CD4-positive, CD25-positive, alpha-beta regulatory T cell (primary cell): ENCODE results near the gene LSP1. TPM values are rescaled to one million over a fixed set of nuclear protein-coding genes. Genes with fewer than 3 reads are reported as not detected.
"Not testable (repeated sequence)": the region's sequence is repeated elsewhere in the genome, so short reads cannot be mapped to it uniquely, and the experiment has no call there.

Experiments
- ATAC-seq, 2 donors: fragments of 150-1000 bp; cut with Tn5 transposase; one replicate each; pipeline ENCODE4 v1.10.0; 2021; ENCODE audit warnings: low read depth in 2 of 2, moderate number of reproducible peaks in 2 of 2, moderate library complexity in 1 of 2
- DNase-seq, 3 donors: peaks; one replicate each; pipeline versions ENCODE4 v3.0.0 to v3.0.0-alpha.2; 2012 to 2022; ENCODE audit warnings: mixed read lengths in 1 of 3
- H3K27ac ChIP-seq: one replicate; pipeline ENCODE4 v1.7.0; 2013; ENCODE audit warnings: mild to moderate bottlenecking, low read length; ENCODE audit not compliant: insufficient read depth, poor library complexity, severe bottlenecking
- H3K27me3 ChIP-seq: one replicate; pipeline ENCODE4 v1.7.0; 2013; ENCODE audit warnings: low read length; ENCODE audit not compliant: control insufficient read depth, insufficient read depth
- H3K36me3 ChIP-seq: one replicate; pipeline ENCODE4 v1.7.0; 2013; ENCODE audit warnings: mild to moderate bottlenecking, low read length, moderate library complexity; ENCODE audit not compliant: control insufficient read depth, insufficient read depth
- H3K4me1 ChIP-seq: 2 replicates; pipeline ENCODE4 v1.7.0; 2013; ENCODE audit warnings: mild to moderate bottlenecking, low read length; ENCODE audit not compliant: insufficient read depth, control insufficient read depth, poor library complexity, severe bottlenecking
- H3K4me3 ChIP-seq: one replicate; pipeline ENCODE4 v1.7.0; 2013; ENCODE audit warnings: low read depth, mild to moderate bottlenecking, low read length, moderate library complexity
- H3K9me3 ChIP-seq, 2 experiments: 1 replicate in 1 of 2; 2 replicates in 1 of 2; pipeline ENCODE4 v1.7.0; 2013; ENCODE audit warnings: low read length in 2 of 2, mild to moderate bottlenecking in 1 of 2, moderate library complexity in 1 of 2; ENCODE audit not compliant: control insufficient read depth in 2 of 2
- H3K27ac Mint-ChIP-seq, 3 donors: one replicate each; pipeline ENCODE4 v1.8.0; 2020 to 2022; ENCODE audit warnings: mild to moderate bottlenecking in 3 of 3, mixed read lengths in 3 of 3, moderate library complexity in 2 of 3
- H3K27me3 Mint-ChIP-seq: one replicate; pipeline ENCODE4 v1.8.0; 2022; ENCODE audit warnings: mild to moderate bottlenecking, mixed read lengths
- H3K36me3 Mint-ChIP-seq: one replicate; pipeline ENCODE4 v1.8.0; 2020; ENCODE audit warnings: mixed read lengths
- H3K4me1 Mint-ChIP-seq, 4 donors: one replicate each; pipeline ENCODE4 v1.8.0; 2020 to 2022; ENCODE audit warnings: mixed read lengths in 4 of 4, mild to moderate bottlenecking in 1 of 4
- H3K4me3 Mint-ChIP-seq, 4 donors: one replicate each; pipeline ENCODE4 v1.8.0; 2020 to 2022; ENCODE audit warnings: mild to moderate bottlenecking in 4 of 4, mixed read lengths in 4 of 4, moderate library complexity in 3 of 4
- H3K9me3 Mint-ChIP-seq, 7 donors: one replicate each; pipeline ENCODE4 v1.8.0; 2020 to 2022; ENCODE audit warnings: mixed read lengths in 7 of 7, mild to moderate bottlenecking in 3 of 7, moderate library complexity in 2 of 7
- polyA plus RNA-seq, 4 donors: library from polyadenylated mRNA; unstranded; fragments of 300-500 nt; fragmentation: Illumina TruSeq; gene quantifications; one replicate each; pipeline ENCODE4 v1.2.3, GENCODE V29; 2021
- total RNA-seq: library from RNA; stranded (reverse); gene quantifications from one replicate; pipeline ENCODE4 v1.2.3, GENCODE V29; 2022

LSP1 gene
- total and polyA plus RNA-seq, 5 donors from 2014 or later: 381 to 514 (median 452) TPM

- Histone ChIP-seq H3K27ac (no peak overlapping the region), H3K4me3 (no peak overlapping the region), H3K9me3 (no peaks in the 10 kb centered on the region), H3K4me1 (peaks cover 78% of the 10 kb centered on the region), H3K36me3 (no peaks in the 10 kb centered on the region), H3K27me3 (no peaks in the 10 kb centered on the region)
- DNase-seq: no peak
- Mint-ChIP-seq H3K9me3 (no peaks in the 10 kb centered on the region), H3K36me3 (no peaks in the 10 kb centered on the region), H3K27ac (peak overlapping the region in 1 of 3 donors; percentile 78), H3K4me1 (peaks cover 0 to 66% (median 16%) of the 10 kb centered on the region in 4 donors), H3K4me3 (peak overlapping the region in 1 of 4 donors; percentile 15), H3K27me3 (no peaks in the 10 kb centered on the region)
- ATAC-seq: no peak
These were observed 18.6 kb downstream of the LSP1 start for GRCh38 chr11:1871531-1871930.

- no peak for DNase-seq
- Mint-ChIP-seq H3K4me3 (peak overlapping the region in 1 of 4 donors; percentile 51), H3K27ac (peak overlapping the region; percentile 10 to 80 (median 14))
These were observed 19.5 kb downstream of the LSP1 start for GRCh38 chr11:1872267-1872985.

DNA sequence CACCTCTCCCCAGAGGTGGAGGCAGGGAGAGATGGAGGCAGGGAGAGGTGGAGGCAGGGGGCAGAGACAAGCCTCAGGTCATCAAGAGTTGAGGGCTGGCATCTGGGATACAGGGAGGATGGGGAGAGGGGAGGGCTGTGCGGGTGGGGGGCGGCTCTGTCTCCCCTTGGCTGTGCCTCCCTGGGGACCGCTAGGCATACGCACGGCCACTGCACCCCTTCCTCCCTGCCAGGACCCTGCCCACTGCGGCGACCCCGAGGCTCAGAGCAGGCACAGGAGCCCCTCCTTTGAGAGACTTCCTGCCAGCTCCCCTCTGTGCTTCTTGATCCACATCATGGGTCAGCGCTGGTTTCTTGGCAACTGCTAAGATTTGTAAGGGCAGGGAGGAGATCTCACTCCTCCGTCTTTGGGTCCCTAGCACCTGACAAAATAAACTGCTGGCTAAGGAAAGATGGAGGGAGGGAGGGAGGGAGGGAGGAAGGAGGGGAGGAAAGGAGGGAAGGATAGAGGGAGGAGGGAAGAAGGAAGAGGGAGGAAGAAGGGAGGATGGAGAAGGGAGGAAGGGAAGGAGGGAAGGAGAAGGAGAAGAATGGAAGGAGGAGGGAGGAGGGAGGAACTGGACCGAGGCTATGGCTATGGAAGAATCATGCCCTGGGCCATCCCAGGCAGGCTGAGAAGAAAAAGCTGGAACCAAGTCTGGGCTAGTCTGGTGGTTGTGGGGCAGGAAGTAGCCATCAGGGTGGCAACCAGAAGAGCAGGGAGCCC is 20.3 kb downstream of the LSP1 start:
- DNase-seq (no peak), ATAC-seq (no peak)
- Histone ChIP-seq H3K9me3 (no peaks in the 10 kb centered on the region), H3K4me1 (peaks cover 65% of the 10 kb centered on the region), H3K4me3 (no peak overlapping the region), H3K27ac (peak overlapping the region; percentile 47), H3K27me3 (no peaks in the 10 kb centered on the region), H3K36me3 (no peaks in the 10 kb centered on the region)
- Mint-ChIP-seq H3K4me1 (peaks cover 0 to 60% (median 17%) of the 10 kb centered on the region in 4 donors), H3K36me3 (no peaks in the 10 kb centered on the region), H3K27ac (peak overlapping the region in 1 of 3 donors; percentile 80), H3K27me3 (no peaks in the 10 kb centered on the region), H3K4me3 (no peak overlapping the region), H3K9me3 (no peaks in the 10 kb centered on the region)

More at GRCh38 chr11:1872267-1872985, 19.5 kb downstream of the LSP1 start:
- H3K27me3 ChIP-seq: no peaks in the 10 kb centered on the region
- H3K9me3 Mint-ChIP-seq: no peaks in the 10 kb centered on the region
- H3K27ac ChIP-seq: peak overlapping the region; percentile 47
- H3K4me3 ChIP-seq: no peak overlapping the region
- ATAC-seq: no peak
- H3K4me1 Mint-ChIP-seq: peaks cover 0 to 62% (median 14%) of the 10 kb centered on the region in 4 donors
- no peaks in the 10 kb centered on the region for H3K36me3 Mint-ChIP-seq
- no peaks in the 10 kb centered on the region for H3K36me3 ChIP-seq
- H3K4me1 ChIP-seq: peaks cover 71% of the 10 kb centered on the region
- no peaks in the 10 kb centered on the region for H3K9me3 ChIP-seq
- H3K27me3 Mint-ChIP-seq: no peaks in the 10 kb centered on the region

DNA sequence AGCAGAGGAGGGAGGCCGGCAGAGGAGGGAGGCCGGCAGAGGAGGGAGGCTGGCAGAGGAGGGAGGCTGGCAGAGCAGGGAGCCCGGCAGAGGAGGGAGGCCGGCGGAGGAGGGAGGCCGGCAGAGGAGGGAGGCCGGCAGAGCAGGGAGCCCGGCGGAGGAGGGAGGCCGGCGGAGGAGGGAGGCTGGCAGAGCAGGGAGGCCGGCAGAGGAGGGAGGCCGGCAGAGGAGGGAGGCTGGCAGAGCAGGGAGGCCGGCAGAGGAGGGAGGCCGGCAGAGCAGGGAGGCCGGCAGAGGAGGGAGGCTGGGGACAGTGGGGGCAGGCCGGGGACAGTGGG is 20.9 kb downstream of the LSP1 start:
- not testable (repeated sequence) for H3K27ac Mint-ChIP-seq, H3K36me3 ChIP-seq, H3K9me3 ChIP-seq, DNase-seq, H3K27ac ChIP-seq, ATAC-seq, H3K4me3 ChIP-seq, H3K9me3 Mint-ChIP-seq, H3K27me3 ChIP-seq, H3K36me3 Mint-ChIP-seq, H3K4me3 Mint-ChIP-seq, H3K27me3 Mint-ChIP-seq
- peaks cover 65% of the 10 kb centered on the region for H3K4me1 ChIP-seq
- peaks cover 0 to 60% (median 17%) of the 10 kb centered on the region in 4 donors for H3K4me1 Mint-ChIP-seq

- not testable (repeated sequence) for H3K27me3 ChIP-seq, H3K9me3 ChIP-seq, DNase-seq, H3K9me3 Mint-ChIP-seq, H3K4me3 Mint-ChIP-seq, H3K36me3 Mint-ChIP-seq, H3K27me3 Mint-ChIP-seq, H3K36me3 ChIP-seq, H3K27ac ChIP-seq, ATAC-seq, H3K4me3 ChIP-seq, H3K27ac Mint-ChIP-seq
- H3K4me1 ChIP-seq: peaks cover 62% of the 10 kb centered on the region
- H3K4me1 Mint-ChIP-seq: peaks cover 0 to 58% (median 13%) of the 10 kb centered on the region in 4 donors
These were observed 21.7 kb downstream of the LSP1 start for GRCh38 chr11:1874441-1875092.

DNA sequence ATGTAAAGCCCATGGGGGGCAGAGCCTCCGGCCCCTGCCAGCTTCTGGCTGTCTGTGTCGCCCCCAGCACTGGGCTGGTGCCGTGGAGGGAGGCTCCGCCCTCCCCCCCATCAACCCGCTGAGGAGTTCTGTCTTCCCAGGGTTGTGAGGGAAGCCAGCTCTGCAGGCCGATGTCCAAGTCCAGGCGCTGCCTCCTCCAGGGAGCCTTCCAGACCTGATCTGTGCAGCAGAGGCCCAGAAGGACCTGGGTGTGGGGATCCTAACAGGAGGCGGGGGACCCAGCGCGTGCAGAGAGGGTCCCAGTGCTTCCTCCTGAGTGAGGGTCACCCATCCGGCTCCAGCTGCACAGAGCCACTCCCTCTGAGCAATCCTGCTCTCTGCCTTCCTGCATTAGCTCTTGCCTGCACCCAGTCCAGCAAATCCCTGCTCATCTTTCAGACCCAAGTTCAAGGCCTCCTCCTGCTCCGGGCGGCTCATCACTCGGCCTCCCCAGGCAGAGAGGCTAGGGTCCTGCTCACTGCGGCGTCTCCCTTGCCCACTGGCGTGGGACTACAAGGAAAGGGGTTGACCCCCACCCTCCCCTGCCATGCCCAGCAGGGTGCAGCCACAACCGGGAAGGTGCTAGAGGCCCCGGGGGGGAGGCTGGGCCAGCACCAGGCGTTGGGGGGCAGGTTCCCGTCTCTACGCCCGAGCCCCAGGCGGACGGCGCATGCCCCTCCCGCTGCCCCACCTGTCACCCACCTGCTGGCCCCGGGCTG is 22.4 kb downstream of the LSP1 start:
- no peak for ATAC-seq

DNA sequence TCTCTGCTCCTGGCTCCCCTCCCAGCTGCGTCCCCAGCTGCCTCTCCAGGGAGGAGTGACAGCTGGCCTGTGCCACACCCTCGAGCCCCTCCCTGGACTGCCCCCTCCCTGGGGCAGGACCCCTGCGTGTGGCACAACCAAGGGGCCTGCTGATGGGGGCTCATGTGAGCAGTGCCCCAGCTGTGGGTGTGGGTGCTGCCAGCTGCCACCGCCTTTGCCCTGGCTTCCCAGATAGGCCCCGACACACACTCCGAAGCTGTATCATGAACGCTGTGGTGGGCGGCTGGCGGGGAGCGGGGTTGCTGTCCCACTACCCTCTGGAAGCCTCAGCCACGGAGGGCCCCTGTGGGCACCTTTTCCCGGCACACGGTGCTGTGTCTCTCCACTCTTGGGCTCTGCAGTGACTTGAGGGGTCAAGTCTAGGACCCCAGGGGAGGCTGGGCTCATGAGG is 23.0 kb downstream of the LSP1 start:
- H3K4me3 ChIP-seq, ATAC-seq, H3K27ac ChIP-seq, H3K27me3 Mint-ChIP-seq, H3K27me3 ChIP-seq, H3K9me3 ChIP-seq, DNase-seq, H3K36me3 Mint-ChIP-seq, H3K4me3 Mint-ChIP-seq, H3K36me3 ChIP-seq, H3K9me3 Mint-ChIP-seq: not testable (repeated sequence)
- peaks cover 50% of the 10 kb centered on the region for H3K4me1 ChIP-seq
- Mint-ChIP-seq H3K27ac (peak overlapping the region in 1 of 3 donors; percentile 5), H3K4me1 (peaks cover 0 to 55% (median 12%) of the 10 kb centered on the region in 4 donors)

More for the DNA sequence above, 22.4 kb downstream of the LSP1 start:
- H3K4me3 ChIP-seq: no peak overlapping the region
- no peaks in the 10 kb centered on the region for H3K36me3 Mint-ChIP-seq
- no peak overlapping the region for H3K4me3 Mint-ChIP-seq
- no peak overlapping the region for H3K27ac ChIP-seq
- H3K27me3 Mint-ChIP-seq: no peaks in the 10 kb centered on the region
- H3K4me1 ChIP-seq: peaks cover 56% of the 10 kb centered on the region
- H3K36me3 ChIP-seq: no peaks in the 10 kb centered on the region
- H3K4me1 Mint-ChIP-seq: peaks cover 0 to 55% (median 15%) of the 10 kb centered on the region in 4 donors
- H3K9me3 ChIP-seq: no peaks in the 10 kb centered on the region
- peak overlapping the region in 2 of 3 donors; percentile 59 to 90 for H3K27ac Mint-ChIP-seq
- no peaks in the 10 kb centered on the region for H3K9me3 Mint-ChIP-seq
- DNase-seq: no peak
- H3K27me3 ChIP-seq: no peaks in the 10 kb centered on the region
